Amygdala (tissue), 56 donors: Measurements from ENCODE around the gene KIAA0753.
"Not testable (repeated sequence)": the region's sequence is repeated elsewhere in the genome, so short reads cannot be mapped to it uniquely, and the experiment has no call there.

Experiments
- DNase-seq, 56 donors: peaks; one replicate each; lab custom pipeline; 2025; lab: John Stamatoyannopoulos, UW

The KIAA0753 gene

GRCh38 chr17:6573982-6574686, 66.4 kb downstream of the KIAA0753 start:
- no peak for DNase-seq

DNA sequence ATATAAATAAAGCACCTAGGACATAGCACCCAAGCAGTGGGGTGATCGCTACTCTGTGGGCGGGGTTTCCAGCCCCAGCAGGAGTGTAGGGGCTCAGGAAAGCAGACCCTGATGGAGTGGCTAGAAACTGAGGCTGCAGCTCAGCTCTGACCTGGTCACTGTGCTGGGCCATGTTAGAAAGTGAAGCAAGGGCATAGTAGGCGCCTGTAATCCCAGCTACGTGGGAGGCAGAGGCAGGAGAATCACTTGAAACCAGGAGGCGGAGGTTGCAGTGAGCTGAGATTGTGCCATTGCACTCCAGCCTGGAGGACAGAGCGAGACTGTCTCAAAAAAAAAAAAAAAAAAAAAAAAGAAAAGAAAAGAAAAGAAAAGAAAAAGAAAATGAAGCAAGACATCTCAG, 67.0 kb downstream of the KIAA0753 start:
- not testable (repeated sequence) for DNase-seq

GRCh38 chr17:6572972-6573370, 67.5 kb downstream of the KIAA0753 start:
- no peak for DNase-seq

GRCh38 chr17:6571452-6571781, 69.1 kb downstream of the KIAA0753 start:
- DNase-seq, result no peak

- DNase-seq, result no peak
Measured at GRCh38 chr17:6570731-6571451, 69.6 kb downstream of the KIAA0753 start.

DNA sequence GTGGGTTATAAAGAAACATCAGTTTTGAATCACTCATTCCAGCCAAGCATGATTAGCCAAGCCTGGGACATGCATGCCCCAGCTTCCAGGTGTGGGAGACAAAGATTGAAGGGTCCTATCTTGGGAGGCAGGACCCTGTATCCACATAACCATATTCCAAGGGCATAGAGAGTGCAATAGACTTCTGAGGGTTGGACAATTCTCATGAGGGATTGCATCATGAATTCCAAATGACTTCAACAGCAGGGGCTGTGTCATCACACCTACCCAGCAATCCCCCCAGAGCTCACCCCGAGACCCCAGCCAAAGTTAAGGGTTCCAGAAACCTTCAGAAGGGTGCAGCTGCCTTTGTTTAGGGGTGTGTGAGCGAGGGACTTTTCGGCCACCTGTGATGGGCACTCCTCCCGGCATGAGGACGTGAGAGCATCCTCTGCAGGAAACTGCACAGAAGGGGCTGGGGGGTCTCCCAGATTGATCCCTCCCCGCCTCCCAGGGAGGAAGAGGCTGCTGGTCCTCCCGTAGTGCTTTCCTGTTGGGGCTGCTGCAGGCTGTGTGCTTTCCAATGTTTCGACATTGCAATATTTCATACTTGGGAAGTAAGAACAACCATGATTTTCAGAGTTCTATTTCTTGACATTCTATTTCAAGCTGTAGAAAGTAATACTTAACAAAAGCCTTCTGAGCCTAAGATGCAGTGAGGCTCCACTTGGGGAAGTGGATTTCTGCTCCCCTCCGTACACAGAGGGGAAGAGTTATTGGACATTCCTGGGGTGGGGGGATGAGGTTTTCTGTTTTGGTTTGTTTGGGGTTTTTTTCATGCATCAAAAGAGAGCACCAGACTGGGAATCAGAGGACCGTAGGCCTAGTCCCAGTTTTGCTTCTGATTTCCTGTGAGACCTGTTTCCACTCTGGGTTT, 70.9 kb downstream of the KIAA0753 start:
- no peak for DNase-seq

- DNase-seq, result no peak
Measured at GRCh38 chr17:6568184-6568758, 72.2 kb downstream of the KIAA0753 start.

GRCh38 chr17:6567528-6568183, 72.9 kb downstream of the KIAA0753 start:
- DNase-seq, result no peak

DNA sequence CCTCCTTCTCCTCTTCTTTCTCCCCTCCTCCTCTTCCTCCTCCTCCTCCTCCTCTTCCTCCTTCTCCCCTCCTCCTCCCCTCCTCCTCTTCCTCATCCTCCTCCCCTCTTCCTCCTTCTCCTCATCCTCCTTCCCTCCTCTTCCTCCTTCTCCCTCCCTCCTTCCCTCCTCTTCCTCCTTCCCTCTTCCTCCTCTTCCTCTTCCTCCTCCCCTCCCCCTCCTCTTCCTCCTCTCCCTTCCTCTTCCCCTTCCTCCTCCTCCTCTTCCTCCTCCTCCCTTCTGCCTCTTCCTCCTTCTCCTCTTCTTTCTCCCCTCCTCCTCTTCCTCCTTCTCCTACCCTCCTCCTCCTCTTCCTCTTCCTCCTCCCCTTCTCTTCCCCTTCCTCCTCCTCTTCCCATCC, 79.1 kb downstream of the KIAA0753 start:
- DNase-seq, result no peak

- no peak for DNase-seq
Measured at GRCh38 chr17:6560496-6560895, 80.0 kb downstream of the KIAA0753 start.

- no peak for DNase-seq
Measured at GRCh38 chr17:6559753-6560215, 80.7 kb downstream of the KIAA0753 start.

GRCh38 chr17:6558932-6559752, 81.4 kb downstream of the KIAA0753 start:
- no peak for DNase-seq

GRCh38 chr17:6558276-6558675, 82.2 kb downstream of the KIAA0753 start:
- DNase-seq, result no peak

- no peak for DNase-seq
Measured at GRCh38 chr17:6557040-6557438, 83.5 kb downstream of the KIAA0753 start.

- peak in 4 of 56 donors; percentile 14 to 20 (median 17) for DNase-seq
Measured at GRCh38 chr17:6556121-6557039, 84.1 kb downstream of the KIAA0753 start, which contains the start of gene PITPNM3. TSS of gene PITPNM3 (minus strand) at chr17:6556555. CDS start at chr17:6556406, 149 bp downstream.

DNA sequence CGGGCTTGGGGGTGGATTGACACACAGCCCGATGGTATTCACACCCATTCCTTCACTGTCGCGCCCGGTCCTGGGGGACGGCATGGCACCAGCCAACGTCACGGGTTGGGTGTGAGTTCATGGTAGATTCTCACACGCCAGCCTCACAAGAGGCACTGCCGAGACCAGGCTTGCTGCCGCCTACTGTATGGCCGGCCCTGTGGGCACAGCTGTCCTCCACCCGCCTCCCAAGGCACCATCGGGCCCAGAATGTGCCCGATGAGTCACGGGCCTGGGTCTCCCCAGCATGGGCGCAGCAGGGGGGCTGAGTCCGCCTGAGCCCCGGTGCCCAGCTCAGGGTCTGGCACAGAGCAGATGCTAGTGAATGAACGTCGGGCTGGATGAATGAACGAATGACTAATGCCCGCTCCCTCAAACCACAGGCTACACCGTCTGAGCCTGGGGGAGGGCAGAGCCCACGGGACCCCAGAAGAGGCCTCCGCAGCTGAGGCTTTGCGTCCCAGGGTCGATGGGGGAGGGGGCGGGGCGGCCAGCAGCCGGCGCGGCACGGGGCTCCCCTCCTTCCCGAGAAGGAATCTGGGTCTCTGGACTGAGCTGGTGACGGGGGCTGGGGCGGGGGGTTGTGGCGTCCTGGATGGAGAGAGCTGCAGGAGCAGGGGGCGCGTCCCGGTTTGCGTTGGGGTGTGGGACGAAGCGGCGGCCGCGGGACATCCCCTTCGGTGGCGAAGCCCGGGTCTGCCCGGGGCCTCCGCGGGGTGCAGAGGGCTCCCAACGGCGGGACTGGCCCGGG, 85.0 kb downstream of the KIAA0753 start:
- DNase-seq, result peak in 17 of 56 donors; percentile 16 to 68 (median 44)

DNA sequence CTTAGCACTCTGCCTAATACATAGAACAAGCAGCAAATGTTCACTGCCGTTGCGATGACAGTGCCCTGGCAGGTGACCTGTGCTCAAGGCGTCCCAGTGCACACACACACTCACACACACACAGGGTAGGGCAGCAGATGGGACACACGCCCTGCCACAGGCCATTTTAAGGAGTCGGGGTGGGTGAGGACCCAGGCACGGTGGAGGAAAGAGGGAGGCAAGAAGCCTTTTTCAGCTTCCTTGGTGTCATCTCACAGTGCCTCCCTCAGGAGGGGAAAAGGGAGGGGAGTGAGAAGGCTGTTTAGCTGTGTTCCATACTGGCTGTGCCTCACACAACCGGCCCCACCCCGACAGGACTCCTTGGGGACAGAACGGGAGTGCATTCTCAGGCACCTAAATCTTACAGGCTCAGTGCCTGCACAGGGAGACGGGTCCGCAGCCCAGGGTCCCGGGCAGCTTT, 85.6 kb downstream of the KIAA0753 start:
- peak in 13 of 56 donors; percentile 20 to 68 (median 49) for DNase-seq
